Esophagus muscularis mucosa (tissue), 3 donors: Measurements from ENCODE around the gene MORC2.

Experiments
- POLR2A ChIP-seq: fragments of 450-650 bp; IDR thresholded peaks from one replicate; pipeline ENCODE4 v1.6.1; 2017; ENCODE audit warnings: antibody characterized with exemption, moderate library complexity, mild to moderate bottlenecking, low read depth
- TF ChIP-seq, protein P1 (sequence below), 3 experiments: fragments of 200-600 bp in 2 of 3; fragments of 450-650 bp in 1 of 3; sonication (generic) in 2 of 3; IDR thresholded peaks; one replicate each; pipeline ENCODE4 v1.5.1; 2017 to 2019; ENCODE audit warnings: antibody characterized with exemption in 3 of 3, mild to moderate bottlenecking in 2 of 3, moderate library complexity in 1 of 3

DNA sequence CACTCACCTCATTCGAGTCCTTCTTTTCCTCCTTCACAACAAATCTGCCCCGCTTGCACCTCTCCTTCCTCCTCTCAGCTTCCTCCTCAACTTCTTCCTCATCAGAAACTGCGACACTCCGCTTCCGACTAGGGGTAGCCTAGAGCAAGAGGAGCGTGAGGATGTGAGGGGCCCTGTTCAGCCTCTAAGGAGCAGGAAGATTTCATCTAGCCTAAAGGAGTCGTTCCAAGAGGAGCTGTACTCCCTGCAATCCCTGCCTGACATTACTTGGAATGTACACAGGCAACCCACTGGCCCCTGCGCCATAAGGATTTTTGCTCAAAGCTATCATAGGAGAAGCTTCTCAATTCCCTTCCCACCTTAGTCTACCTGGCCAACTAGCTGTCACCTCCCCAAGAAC lies 34.5 kb downstream of the MORC2 start:
- TF ChIP-seq, protein P1, sequence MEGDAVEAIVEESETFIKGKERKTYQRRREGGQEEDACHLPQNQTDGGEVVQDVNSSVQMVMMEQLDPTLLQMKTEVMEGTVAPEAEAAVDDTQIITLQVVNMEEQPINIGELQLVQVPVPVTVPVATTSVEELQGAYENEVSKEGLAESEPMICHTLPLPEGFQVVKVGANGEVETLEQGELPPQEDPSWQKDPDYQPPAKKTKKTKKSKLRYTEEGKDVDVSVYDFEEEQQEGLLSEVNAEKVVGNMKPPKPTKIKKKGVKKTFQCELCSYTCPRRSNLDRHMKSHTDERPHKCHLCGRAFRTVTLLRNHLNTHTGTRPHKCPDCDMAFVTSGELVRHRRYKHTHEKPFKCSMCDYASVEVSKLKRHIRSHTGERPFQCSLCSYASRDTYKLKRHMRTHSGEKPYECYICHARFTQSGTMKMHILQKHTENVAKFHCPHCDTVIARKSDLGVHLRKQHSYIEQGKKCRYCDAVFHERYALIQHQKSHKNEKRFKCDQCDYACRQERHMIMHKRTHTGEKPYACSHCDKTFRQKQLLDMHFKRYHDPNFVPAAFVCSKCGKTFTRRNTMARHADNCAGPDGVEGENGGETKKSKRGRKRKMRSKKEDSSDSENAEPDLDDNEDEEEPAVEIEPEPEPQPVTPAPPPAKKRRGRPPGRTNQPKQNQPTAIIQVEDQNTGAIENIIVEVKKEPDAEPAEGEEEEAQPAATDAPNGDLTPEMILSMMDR (IDR thresholded peaks at IDR 0.05): no peak
- no peak for TF ChIP-seq POLR2A
